Endothelial cell of umbilical vein (primary cell): ENCODE data around the gene NFATC2. TPM values are rescaled to one million over a fixed set of nuclear protein-coding genes. Genes with fewer than 3 reads are reported as not detected.

Experiments used
- Bru-seq: library from RNA; stranded (reverse); fragments of 400-500 nt; gene quantifications from one replicate; lab custom pipeline; 2021; lab: Mats Ljungman, UMichigan
- BruChase-seq, 2 experiments: library from RNA; stranded (reverse); fragments of 400-500 nt; gene quantifications; one replicate each; lab custom pipeline; 2021; lab: Mats Ljungman, UMichigan
- BruUV-seq: library from RNA; stranded (reverse); fragments of 400-500 nt; replicated peaks from 2 replicates; lab custom pipeline; 2021; lab: Mats Ljungman, UMichigan
- CTCF ChIA-PET: fragments of 300-600, 350-600 bp; sonication (Branson Sonifier 250); formaldehyde crosslinking; loops from one replicate; lab custom pipeline; 2021; ENCODE audit warnings: antibody characterized with exemption, inconsistent platforms; lab: Charles Lee
- POLR2A ChIA-PET: fragments of 300-600, 350-600 bp; sonication (Branson Sonifier 250); formaldehyde crosslinking; loops from one replicate; lab custom pipeline; 2021; ENCODE audit warnings: antibody characterized with exemption, inconsistent platforms; lab: Charles Lee
- DNase-seq: peaks from one replicate; pipeline ENCODE4 v3.0.0-alpha.2; 2011; ENCODE audit warnings: low read depth, low spot score
- FAIRE-seq: peaks from 2 replicates; lab custom pipeline; 2011; peaks lifted over from hg19 to GRCh38; lab: Jason Lieb, UNC
- H2AFZ ChIP-seq: 2 replicates; pipeline ENCODE4 v1.6.0; 2012; ENCODE audit warnings: low read depth, low read length, control low read depth, inconsistent platforms
- H3K27ac ChIP-seq: 2 replicates; pipeline ENCODE4 v1.5.1; 2011; ENCODE audit warnings: low read depth, mild to moderate bottlenecking, control low read depth, low read length, moderate library complexity; ENCODE audit not compliant: insufficient read depth
- H3K27me3 ChIP-seq, 2 experiments: 2 replicates each; pipeline versions ENCODE4 v1.6.0 to v1.6.1; 2011; ENCODE audit warnings: low read length in 2 of 2, mixed read lengths in 1 of 2; ENCODE audit not compliant: control insufficient read depth in 2 of 2, insufficient read depth in 2 of 2
- H3K36me3 ChIP-seq, 2 experiments: 2 replicates in 1 of 2; 3 replicates in 1 of 2; pipeline ENCODE4 v1.5.1; 2011; ENCODE audit warnings: low read length in 2 of 2, mild to moderate bottlenecking in 1 of 2, moderate library complexity in 1 of 2; ENCODE audit not compliant: control insufficient read depth in 2 of 2, insufficient read depth in 2 of 2; ENCODE audit errors: extremely low read depth in 1 of 2
- H3K4me1 ChIP-seq: 3 replicates; pipeline ENCODE4 v1.5.1; 2011; ENCODE audit warnings: mild to moderate bottlenecking, low read length; ENCODE audit not compliant: control insufficient read depth, insufficient read depth; ENCODE audit errors: extremely low read depth
- H3K4me2 ChIP-seq: 2 replicates; pipeline ENCODE4 v1.6.1; 2011; ENCODE audit warnings: low read length, control low read depth, mixed read lengths; ENCODE audit not compliant: insufficient read depth
- H3K4me3 ChIP-seq, 3 experiments: fragments of 200-600 bp in 1 of 3; sonication (generic), shearing (Covaris generic) in 1 of 3; replicated peaks in 1 of 3; 2 replicates each; pipeline ENCODE4 v1.5.1; 2011 to 2016; ENCODE audit warnings: control low read depth in 3 of 3, low read length in 3 of 3, mild to moderate bottlenecking in 2 of 3, inconsistent platforms in 1 of 3, low read depth in 1 of 3, moderate library complexity in 1 of 3; ENCODE audit not compliant: insufficient read depth in 1 of 3
- H3K79me2 ChIP-seq: 2 replicates; pipeline ENCODE4 v1.6.0; 2012; ENCODE audit warnings: low read length, inconsistent platforms; ENCODE audit not compliant: control insufficient read depth, insufficient read depth
- H3K9ac ChIP-seq: replicated peaks from 2 replicates; pipeline ENCODE3; 2011; ENCODE audit warnings: low read length, control low read depth; ENCODE audit not compliant: insufficient read depth; ENCODE audit errors: extremely low read depth
- H3K9me1 ChIP-seq: replicated peaks from 3 replicates; pipeline ENCODE4 v1.6.0; 2011; ENCODE audit warnings: mild to moderate bottlenecking, low read length; ENCODE audit not compliant: control insufficient read depth, insufficient read depth; ENCODE audit errors: extremely low read depth
- H3K9me3 ChIP-seq: replicated peaks from 2 replicates; pipeline ENCODE4 v1.5.1; 2012; ENCODE audit warnings: low read length, inconsistent platforms; ENCODE audit not compliant: control insufficient read depth, insufficient read depth
- H4K20me1 ChIP-seq: replicated peaks from 2 replicates; pipeline ENCODE3; 2011; ENCODE audit warnings: mild to moderate bottlenecking, low read length; ENCODE audit not compliant: control insufficient read depth, insufficient read depth; ENCODE audit errors: extremely low read depth
- CTCF ChIP-seq, 2 donors: IDR thresholded peaks; 1 replicate in 1 of 2; 2 replicates in 1 of 2; pipeline ENCODE4 v1.5.1; 2011; ENCODE audit warnings: low read length in 2 of 2, mild to moderate bottlenecking in 2 of 2, moderate library complexity in 2 of 2, control low read depth in 1 of 2, inconsistent platforms in 1 of 2, low read depth in 1 of 2; ENCODE audit not compliant: insufficient read depth in 1 of 2; ENCODE audit errors: extremely low read depth in 1 of 2
- EZH2 ChIP-seq: IDR thresholded peaks from 2 replicates; pipeline ENCODE4 v1.6.1; 2012; ENCODE audit warnings: borderline replicate concordance, low read depth, mild to moderate bottlenecking, moderate library complexity, low read length, inconsistent platforms; ENCODE audit not compliant: severe bottlenecking
- FOS ChIP-seq: IDR thresholded peaks from 2 replicates; pipeline ENCODE4 v1.6.1; 2011; ENCODE audit warnings: mild to moderate bottlenecking, low read length, moderate library complexity, borderline replicate concordance; ENCODE audit not compliant: insufficient read depth
- GATA2 ChIP-seq: IDR thresholded peaks from 2 replicates; pipeline ENCODE4 v1.7.0; 2011; ENCODE audit warnings: low read depth, mild to moderate bottlenecking, moderate library complexity, mixed read lengths, low read length; ENCODE audit not compliant: insufficient read length, insufficient read depth
- JUN ChIP-seq: IDR thresholded peaks from 2 replicates; pipeline ENCODE4 v1.6.1; 2011; ENCODE audit warnings: borderline replicate concordance, low read depth; ENCODE audit not compliant: insufficient read length, insufficient read depth
- MAX ChIP-seq: IDR thresholded peaks from 2 replicates; pipeline ENCODE4 v1.6.1; 2011; ENCODE audit not compliant: insufficient read depth, insufficient read length
- MYC ChIP-seq: IDR thresholded peaks from one replicate; pipeline ENCODE4 v1.6.1; 2011; ENCODE audit warnings: mild to moderate bottlenecking, low read depth, low read length
- POLR2A ChIP-seq: IDR thresholded peaks from 2 replicates; pipeline ENCODE4 v1.6.1; 2012; ENCODE audit warnings: low read depth, mild to moderate bottlenecking, control low read depth, low read length
- POLR2AphosphoS5 ChIP-seq: IDR thresholded peaks from 2 replicates; pipeline ENCODE4 v1.6.1; 2012; ENCODE audit warnings: low read depth, mild to moderate bottlenecking, control low read depth, low read length, moderate library complexity; ENCODE audit not compliant: insufficient read depth
- dilution Hi-C: fragments of 300-500 bp; cut with MboI; formaldehyde crosslinking; loops from one replicate; pipeline ENCODE4 v1.15.0; 2019; ENCODE audit warnings: low sequenced_read_pairs; ENCODE audit not compliant: extremely low pct_ligation_motif_present
- intact Hi-C: fragments of 100-400 bp; cut with micrococcal nuclease; formaldehyde crosslinking; loops from one replicate; pipeline ENCODE4 v1.10.0; 2022
- long read RNA-seq: library from polyadenylated mRNA; stranded (forward); transcript quantifications from one replicate; pipeline ENCODE4 v2.0.0, GENCODE V29; 2021
- polyA minus RNA-seq, 3 experiments: library from RNA; depleted of rRNA, polyadenylated mRNA; stranded (reverse); fragments of >200 nt; gene quantifications; 1 replicate in 1 of 3; 2 replicates in 2 of 3; pipeline ENCODE4 v1.2.3, GENCODE V29; 2011
- polyA plus RNA-seq, 4 experiments: library from polyadenylated mRNA; depleted of rRNA in 3 of 4; stranded (reverse) in 3 of 4; unstranded in 1 of 4; fragments of >200 nt; gene quantifications; 2 replicates each; pipeline versions ENCODE4 v1.2.1 to v1.2.3, GENCODE V29; 2011 to 2012; ENCODE audit warnings: missing spikeins in 1 of 4
- total RNA-seq: library from RNA; stranded (reverse); gene quantifications from 2 replicates; pipeline ENCODE4 v1.2.3, GENCODE V29; 2021

The NFATC2 gene
- total RNA-seq, result 12.9 and 13.0 TPM in 2 replicates
- polyA plus RNA-seq, result 2.0 and 3.1 TPM in 2 replicates
- polyA plus RNA-seq (2011; cell fraction: cytosol; rRNA removed), result 3.6 and 3.7 TPM in 2 replicates
- polyA plus RNA-seq (2011; cell fraction: nucleus; rRNA removed), result 8.8 and 9.8 TPM in 2 replicates
- polyA plus RNA-seq (2012), result 5.0 and 6.5 TPM in 2 replicates
- polyA minus RNA-seq, result 4.4 and 8.0 TPM in 2 replicates
- not detected for polyA minus RNA-seq (2011; cell fraction: cytosol; rRNA and poly(A)+ RNA removed)
- 16.8 and 24.5 TPM in 2 replicates for polyA minus RNA-seq (2011; cell fraction: nucleus; rRNA and poly(A)+ RNA removed)
- percentile 65 among the genes with signal in this experiment for Bru-seq, nascent RNA
- BruChase-seq, experiment 1, labeled RNA remaining after a 6-hour chase, result percentile 65 among the genes with signal in this experiment
- BruChase-seq, experiment 2, labeled RNA remaining after a 2-hour chase, result percentile 61 among the genes with signal in this experiment
- long read RNA-seq, full-length matches to known transcripts, result 1 of 6 reads
- long read RNA-seq, partial matches to known transcripts, result 2 of 6 reads
- long read RNA-seq, other reads (novel, unspliced or antisense), result 3 of 6 reads

DNA sequence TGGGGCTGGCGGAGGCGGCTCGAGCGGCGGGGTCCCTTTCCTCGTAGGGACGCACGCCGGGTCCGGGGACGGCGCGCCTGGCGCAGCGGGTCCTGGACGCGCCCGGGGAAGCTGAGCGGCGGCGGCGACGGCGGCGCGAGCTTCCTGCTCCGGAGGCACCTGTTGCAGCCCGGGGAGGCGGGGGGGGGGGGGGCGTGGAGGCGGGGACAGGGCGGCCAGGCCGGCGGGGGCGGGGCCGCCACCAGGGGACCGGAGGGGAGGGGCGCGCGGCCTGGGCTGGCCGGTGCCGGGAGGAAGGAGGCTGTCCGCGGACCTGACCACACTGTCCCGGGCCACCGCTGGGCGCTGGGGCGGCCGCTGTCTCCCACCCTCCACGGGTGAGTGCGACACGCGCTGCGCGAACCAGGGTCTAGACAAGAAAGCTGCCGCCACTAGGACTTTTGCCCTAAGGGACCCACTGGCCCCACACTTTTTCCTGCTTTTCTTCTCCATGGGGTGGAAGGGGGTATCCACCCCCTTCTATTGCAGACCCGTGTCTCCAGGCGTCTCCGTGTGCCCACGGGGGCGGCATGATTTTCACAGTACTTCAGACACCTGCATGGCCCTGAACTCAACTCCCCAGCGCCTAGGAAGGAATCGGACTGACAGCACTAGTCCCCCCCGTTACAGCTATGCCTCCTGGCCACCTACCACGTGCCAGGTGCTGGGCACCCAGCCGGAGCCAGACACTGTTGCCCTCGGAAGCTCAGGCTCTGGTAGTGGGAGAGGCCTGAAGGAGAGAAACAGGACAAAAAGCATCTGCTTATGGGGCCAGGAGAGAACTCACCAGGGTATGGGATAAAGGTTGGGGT is at the start of gene NFATC2:
Gene NFATC2, minus strand, starts transcription at position 149 of the 851 bp plus-strand sequence. CDS start 220 bp downstream, outside the sequence.
- H3K4me1 ChIP-seq, result peaks cover 25% of the 10 kb centered on the region
- ChIA-PET POLR2A (interaction anchor here (0.6 to 0.7 kb wide), 2 partner anchors 12 to 146 kb away, joined by 3 to 4 read pairs; no protein-coding TSS in a partner anchor), CTCF (interaction anchor here (0.7 to 4.9 kb wide), 9 partner anchors 14 to 156 kb away, joined by 3 to 42 read pairs (median 4); no protein-coding TSS in a partner anchor)
- peak within 1 kb of the TSS; percentile 32 to 47 (median 36) for H3K4me3 ChIP-seq
- peak; percentile 45 for DNase-seq
- H2AFZ ChIP-seq, result peak within 1 kb of the TSS; percentile 49
- no peaks in the 10 kb centered on the region for H3K9me3 ChIP-seq
- peak within 1 kb of the TSS; percentile 46 for H3K4me2 ChIP-seq
- H3K27me3 ChIP-seq, result peaks cover 0 to 5% of the 10 kb centered on the region in 2 experiments
- FAIRE-seq, result no peak
- H3K36me3 ChIP-seq, result no peaks in the 10 kb centered on the region
- BruUV-seq, result TSS peak; percentile 75
- no peaks in the 10 kb centered on the region for H3K79me2 ChIP-seq
- TF ChIP-seq POLR2AphosphoS5, result no peak
- no peak for TF ChIP-seq MYC
- no peak for TF ChIP-seq GATA2
- no peak for TF ChIP-seq MAX
- no peak for TF ChIP-seq FOS
- no peak for TF ChIP-seq POLR2A
- TF ChIP-seq CTCF (IDR thresholded peaks at IDR 0.05; ENCODE audit: extremely low read depth in 1 of 2, insufficient read depth in 1 of 2, low read depth in 1 of 2, low read length in 2 of 2), result no peak
- no peak for TF ChIP-seq EZH2
- TF ChIP-seq JUN, result no peak
- dilution Hi-C loops (no loop called here), intact Hi-C loops (loop anchor here (1.0 kb wide), 3 partner anchors 21 to 156 kb away; no protein-coding TSS in a partner anchor)
- H3K9ac ChIP-seq, result peak within 1 kb of the TSS; percentile 63
- H4K20me1 ChIP-seq, result no peaks in the 10 kb centered on the region
- H3K27ac ChIP-seq, result peak within 1 kb of the TSS; percentile 42
- H3K9me1 ChIP-seq, result no peaks in the 10 kb centered on the region
